H1 (cell line): ENCODE measurements around the gene ODF4. TPM values are rescaled to one million over a fixed set of nuclear protein-coding genes. Genes with fewer than 3 reads are reported as not detected.

ENCODE experiments used
- SP4 ChIP-seq: IDR thresholded peaks from 2 replicates; pipeline ENCODE4 v1.6.1; 2012; ENCODE audit warnings: low read length, inconsistent platforms
- polyA plus RNA-seq, 7 experiments: library from polyadenylated mRNA; depleted of rRNA in 3 of 7; stranded (reverse) in 5 of 7; unstranded in 2 of 7; fragments of >200 nt in 5 of 7; fragments of 200-250 nt in 2 of 7; gene quantifications; 1 replicate in 5 of 7; 2 replicates in 1 of 7; 4 replicates in 1 of 7; pipeline versions ENCODE4 v1.2.1 to v1.2.3, GENCODE V29; 2011 to 2013; ENCODE audit warnings: missing spikeins in 2 of 7, mixed read lengths in 2 of 7
- total RNA-seq: library from RNA; stranded (reverse); fragmentation: NEBNext Ultra II Directional; extraction: Animal tissue kit (Norgen Biotek cat#: 25700); gene quantifications from 2 replicates; pipeline ENCODE4 v1.2.1, GENCODE V29; 2021
- TF ChIP-seq, protein P1 (sequence below), 3 experiments: IDR thresholded peaks; 1 replicate in 2 of 3; 2 replicates in 1 of 3; pipeline versions ENCODE4 v1.5.1 to v1.6.1; 2011; ENCODE audit warnings: low read length in 3 of 3, mild to moderate bottlenecking in 3 of 3, inconsistent platforms in 2 of 3, low read depth in 1 of 3, moderate library complexity in 1 of 3; ENCODE audit not compliant: insufficient read depth in 1 of 3; ENCODE audit errors: control extremely low read depth in 1 of 3

The ODF4 gene
- total and polyA plus RNA-seq, 2 of the 8 experiments (the other 6 are each of a cell fraction or from before 2014, with no cell fraction given): not detected

GRCh38 chr17:8369944-8370343 lies 30.3 kb downstream of the ODF4 start (continued):
- TF ChIP-seq, protein P1, sequence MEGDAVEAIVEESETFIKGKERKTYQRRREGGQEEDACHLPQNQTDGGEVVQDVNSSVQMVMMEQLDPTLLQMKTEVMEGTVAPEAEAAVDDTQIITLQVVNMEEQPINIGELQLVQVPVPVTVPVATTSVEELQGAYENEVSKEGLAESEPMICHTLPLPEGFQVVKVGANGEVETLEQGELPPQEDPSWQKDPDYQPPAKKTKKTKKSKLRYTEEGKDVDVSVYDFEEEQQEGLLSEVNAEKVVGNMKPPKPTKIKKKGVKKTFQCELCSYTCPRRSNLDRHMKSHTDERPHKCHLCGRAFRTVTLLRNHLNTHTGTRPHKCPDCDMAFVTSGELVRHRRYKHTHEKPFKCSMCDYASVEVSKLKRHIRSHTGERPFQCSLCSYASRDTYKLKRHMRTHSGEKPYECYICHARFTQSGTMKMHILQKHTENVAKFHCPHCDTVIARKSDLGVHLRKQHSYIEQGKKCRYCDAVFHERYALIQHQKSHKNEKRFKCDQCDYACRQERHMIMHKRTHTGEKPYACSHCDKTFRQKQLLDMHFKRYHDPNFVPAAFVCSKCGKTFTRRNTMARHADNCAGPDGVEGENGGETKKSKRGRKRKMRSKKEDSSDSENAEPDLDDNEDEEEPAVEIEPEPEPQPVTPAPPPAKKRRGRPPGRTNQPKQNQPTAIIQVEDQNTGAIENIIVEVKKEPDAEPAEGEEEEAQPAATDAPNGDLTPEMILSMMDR (IDR thresholded peaks at IDR 0.05; ENCODE audit: control extremely low read depth in 1 of 3, insufficient read depth in 1 of 3, low read depth in 1 of 3, low read length in 3 of 3): no peak
- TF ChIP-seq SP4: no peak
